ENCODE measurements around the gene RPN2. TPM values are rescaled to one million over a fixed set of nuclear protein-coding genes. Genes with fewer than 3 reads are reported as not detected.
A peak's percentile ranks its signal among the peaks of the same experiment; 100 is the strongest.

The RPN2 gene
- total and polyA plus RNA-seq, 2 of the 13 experiments (the other 11 are each of a cell fraction or from before 2014, with no cell fraction given): 587 to 1,818 TPM

DNA sequence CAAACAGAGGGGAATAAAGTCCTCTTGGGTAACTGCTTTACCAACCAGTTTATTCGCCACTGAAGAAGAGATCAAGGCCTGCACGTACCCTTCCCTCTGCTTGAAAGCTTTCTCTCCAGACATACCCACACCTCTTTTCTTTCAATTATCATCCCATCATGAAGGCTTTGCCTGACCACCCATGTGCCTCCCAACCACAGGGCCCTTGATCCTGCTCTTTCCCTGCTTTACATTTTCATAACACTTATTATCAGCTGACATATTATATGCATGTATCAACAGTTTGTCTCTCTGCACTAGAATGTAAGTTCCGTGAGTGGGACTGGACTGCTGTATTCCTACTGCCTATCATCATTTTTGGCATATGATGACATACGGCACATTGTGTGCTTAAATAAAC is 20.9 kb upstream of the RPN2 start:
- DNase-seq (ENCODE audit: low spot score): no peak

DNA sequence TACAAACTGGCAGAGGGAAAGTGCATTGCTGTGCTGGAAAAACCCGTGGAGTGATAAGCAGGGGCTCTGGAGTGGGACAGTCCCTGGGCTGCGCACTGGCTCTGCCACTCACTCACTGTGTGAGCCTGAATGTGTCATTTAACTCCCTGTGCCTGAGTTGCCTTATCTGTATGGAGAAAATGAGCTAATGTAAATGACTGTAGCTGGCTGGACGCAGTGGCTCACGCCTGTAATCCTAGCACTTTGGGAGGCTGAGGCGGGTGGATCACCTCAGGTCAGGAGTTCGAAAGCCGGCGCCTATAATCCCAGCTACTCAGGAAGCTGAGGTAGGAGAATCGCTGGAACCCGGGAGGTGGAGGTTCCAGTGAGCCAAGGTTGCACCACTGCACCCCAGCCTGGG is 18.4 kb upstream of the RPN2 start:
- H2AFZ ChIP-seq (ENCODE audit: low read length): no peak overlapping the region
- DNase-seq (ENCODE audit: low spot score) (no peak), FAIRE-seq (no peak), ATAC-seq (peak; percentile 41; the same call in 2 of the 3 replicates)
- H4K20me1 ChIP-seq (ENCODE audit: insufficient read depth, low read length): no peaks in the 10 kb centered on the region
- H3K4me2 ChIP-seq (ENCODE audit: low read depth, low read length): no peak overlapping the region
- no peaks in the 10 kb centered on the region for H3K27me3 ChIP-seq (ENCODE audit: control insufficient read depth in 1 of 2, insufficient read depth in 2 of 2, low read length in 2 of 2)
- no peak overlapping the region for H3K9ac ChIP-seq (ENCODE audit: insufficient read depth, low read depth, low read length)
- 76% methylated on average over 10 of the region's 10 CpGs for WGBS (ENCODE audit: low lambda C conversion rate)
- ChIA-PET CTCF (ENCODE audit: low intra/inter-chr PET ratio, low total read pairs) (no interaction called here), POLR2A (no interaction called here)
- TF ChIP-seq RARG (CRISPR knock-in tag; IDR thresholded peaks at IDR 0.05; ENCODE audit: low read depth) (no peak), NFE2L1 (CRISPR knock-in tag; IDR thresholded peaks at IDR 0.05; ENCODE audit: borderline replicate concordance) (no peak), SAFB2 (CRISPR knock-in tag; IDR thresholded peaks at IDR 0.05; ENCODE audit: borderline replicate concordance, low read depth) (no peak), ZMYM4 (CRISPR knock-in tag; IDR thresholded peaks at IDR 0.05) (no peak), ZNF792 (CRISPR knock-in tag; IDR thresholded peaks at IDR 0.05) (no peak), MAFG (CRISPR knock-in tag; IDR thresholded peaks at IDR 0.05) (no peak), ZNF839 (CRISPR knock-in tag; IDR thresholded peaks at IDR 0.05; ENCODE audit: borderline replicate concordance) (no peak)
- TF ChIP-seq, protein P1, sequence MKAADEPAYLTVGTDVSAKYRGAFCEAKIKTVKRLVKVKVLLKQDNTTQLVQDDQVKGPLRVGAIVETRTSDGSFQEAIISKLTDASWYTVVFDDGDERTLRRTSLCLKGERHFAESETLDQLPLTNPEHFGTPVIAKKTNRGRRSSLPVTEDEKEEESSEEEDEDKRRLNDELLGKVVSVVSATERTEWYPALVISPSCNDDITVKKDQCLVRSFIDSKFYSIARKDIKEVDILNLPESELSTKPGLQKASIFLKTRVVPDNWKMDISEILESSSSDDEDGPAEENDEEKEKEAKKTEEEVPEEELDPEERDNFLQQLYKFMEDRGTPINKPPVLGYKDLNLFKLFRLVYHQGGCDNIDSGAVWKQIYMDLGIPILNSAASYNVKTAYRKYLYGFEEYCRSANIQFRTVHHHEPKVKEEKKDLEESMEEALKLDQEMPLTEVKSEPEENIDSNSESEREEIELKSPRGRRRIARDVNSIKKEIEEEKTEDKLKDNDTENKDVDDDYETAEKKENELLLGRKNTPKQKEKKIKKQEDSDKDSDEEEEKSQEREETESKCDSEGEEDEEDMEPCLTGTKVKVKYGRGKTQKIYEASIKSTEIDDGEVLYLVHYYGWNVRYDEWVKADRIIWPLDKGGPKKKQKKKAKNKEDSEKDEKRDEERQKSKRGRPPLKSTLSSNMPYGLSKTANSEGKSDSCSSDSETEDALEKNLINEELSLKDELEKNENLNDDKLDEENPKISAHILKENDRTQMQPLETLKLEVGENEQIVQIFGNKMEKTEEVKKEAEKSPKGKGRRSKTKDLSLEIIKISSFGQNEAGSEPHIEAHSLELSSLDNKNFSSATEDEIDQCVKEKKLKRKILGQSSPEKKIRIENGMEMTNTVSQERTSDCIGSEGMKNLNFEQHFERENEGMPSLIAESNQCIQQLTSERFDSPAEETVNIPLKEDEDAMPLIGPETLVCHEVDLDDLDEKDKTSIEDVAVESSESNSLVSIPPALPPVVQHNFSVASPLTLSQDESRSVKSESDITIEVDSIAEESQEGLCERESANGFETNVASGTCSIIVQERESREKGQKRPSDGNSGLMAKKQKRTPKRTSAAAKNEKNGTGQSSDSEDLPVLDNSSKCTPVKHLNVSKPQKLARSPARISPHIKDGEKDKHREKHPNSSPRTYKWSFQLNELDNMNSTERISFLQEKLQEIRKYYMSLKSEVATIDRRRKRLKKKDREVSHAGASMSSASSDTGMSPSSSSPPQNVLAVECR (CRISPR knock-in tag; IDR thresholded peaks at IDR 0.05; ENCODE audit: borderline replicate concordance): no peak
- no peak overlapping the region for H3K4me3 ChIP-seq (replicated peaks in 1 of 3; ENCODE audit: insufficient read depth in 1 of 3, low read depth in 2 of 3, low read length in 3 of 3)
- no peak overlapping the region for H3K27ac ChIP-seq (ENCODE audit: extremely low read length, insufficient read depth, low read length)
- BruUV-seq (replicated peaks): no TSS peak
- no peaks in the 10 kb centered on the region for H3K79me2 ChIP-seq (ENCODE audit: insufficient read depth, low read length)
- intact Hi-C loops (cut with micrococcal nuclease; ENCODE audit: unreplicated experiment): no loop called here
- no peaks in the 10 kb centered on the region for H3K36me3 ChIP-seq (replicated peaks in 1 of 2; ENCODE audit: control insufficient read depth in 1 of 2, insufficient read depth in 2 of 2, low read length in 2 of 2)
- in situ Hi-C loops (cut with HindIII; ENCODE audit: extremely low pct_ligation_motif_present, low pct_unique_long_range_greater_than_20kb): no loop called here
- H3K4me1 ChIP-seq (ENCODE audit: insufficient read depth, low read length): peaks cover 11% of the 10 kb centered on the region
- no peaks in the 10 kb centered on the region for H3K9me3 ChIP-seq (ENCODE audit: low read length)

More for the DNA sequence above, 20.9 kb upstream of the RPN2 start:
- Histone ChIP-seq H4K20me1 (ENCODE audit: insufficient read depth, low read length) (no peaks in the 10 kb centered on the region), H3K4me1 (ENCODE audit: insufficient read depth, low read length) (peaks cover 14% of the 10 kb centered on the region), H3K9me3 (ENCODE audit: low read length) (no peaks in the 10 kb centered on the region), H3K4me2 (ENCODE audit: low read depth, low read length) (no peak overlapping the region), H3K79me2 (ENCODE audit: insufficient read depth, low read length) (no peaks in the 10 kb centered on the region), H3K9ac (ENCODE audit: insufficient read depth, low read depth, low read length) (no peak overlapping the region), H3K4me3 (replicated peaks in 1 of 3; ENCODE audit: insufficient read depth in 1 of 3, low read depth in 2 of 3, low read length in 3 of 3) (no peak overlapping the region), H3K27ac (ENCODE audit: extremely low read length, insufficient read depth, low read length) (no peak overlapping the region), H3K36me3 (replicated peaks in 1 of 2; ENCODE audit: control insufficient read depth in 1 of 2, insufficient read depth in 2 of 2, low read length in 2 of 2) (no peaks in the 10 kb centered on the region), H2AFZ (ENCODE audit: low read length) (no peak overlapping the region), H3K27me3 (ENCODE audit: control insufficient read depth in 1 of 2, insufficient read depth in 2 of 2, low read length in 2 of 2) (no peaks in the 10 kb centered on the region)
- in situ Hi-C loops (cut with HindIII; ENCODE audit: extremely low pct_ligation_motif_present, low pct_unique_long_range_greater_than_20kb): no loop called here
- TF ChIP-seq, protein P2, sequence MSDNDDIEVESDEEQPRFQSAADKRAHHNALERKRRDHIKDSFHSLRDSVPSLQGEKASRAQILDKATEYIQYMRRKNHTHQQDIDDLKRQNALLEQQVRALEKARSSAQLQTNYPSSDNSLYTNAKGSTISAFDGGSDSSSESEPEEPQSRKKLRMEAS (IDR thresholded peaks at IDR 0.05): no peak
- TF ChIP-seq HMGA1 (CRISPR knock-in tag; conservative IDR thresholded peaks at IDR 0.05): no peak
- ChIA-PET CTCF (ENCODE audit: low intra/inter-chr PET ratio, low total read pairs) (no interaction called here), POLR2A (interaction anchor here (0.6 to 1.2 kb wide), 3 partner anchors 10 to 26 kb away, joined by 3 to 4 read pairs (median 3); partner anchors contain the start of genes MROH8 and RPN2)
- FAIRE-seq (no peak), ATAC-seq (no peak)
- no TSS peak for BruUV-seq (replicated peaks)
- intact Hi-C loops (cut with micrococcal nuclease; ENCODE audit: unreplicated experiment): no loop called here
- 90% methylated on average over 4 of the region's 4 CpGs for WGBS (ENCODE audit: low lambda C conversion rate)

All from HepG2 (cell line).